HG02938 (cell line): ENCODE results near the gene TRMT1.

ENCODE experiments used
- ATAC-seq: cut with Tn5 transposase; IDR thresholded peaks from one replicate; pipeline ENCODE4 v1.9.1; 2021; ENCODE audit warnings: mild to moderate bottlenecking, moderate library complexity; ENCODE audit not compliant: unreplicated experiment

Gene TRMT1

GRCh38 chr19:13103581-13104359 is 12.8 kb downstream of the TRMT1 start:
- no peak for ATAC-seq

DNA sequence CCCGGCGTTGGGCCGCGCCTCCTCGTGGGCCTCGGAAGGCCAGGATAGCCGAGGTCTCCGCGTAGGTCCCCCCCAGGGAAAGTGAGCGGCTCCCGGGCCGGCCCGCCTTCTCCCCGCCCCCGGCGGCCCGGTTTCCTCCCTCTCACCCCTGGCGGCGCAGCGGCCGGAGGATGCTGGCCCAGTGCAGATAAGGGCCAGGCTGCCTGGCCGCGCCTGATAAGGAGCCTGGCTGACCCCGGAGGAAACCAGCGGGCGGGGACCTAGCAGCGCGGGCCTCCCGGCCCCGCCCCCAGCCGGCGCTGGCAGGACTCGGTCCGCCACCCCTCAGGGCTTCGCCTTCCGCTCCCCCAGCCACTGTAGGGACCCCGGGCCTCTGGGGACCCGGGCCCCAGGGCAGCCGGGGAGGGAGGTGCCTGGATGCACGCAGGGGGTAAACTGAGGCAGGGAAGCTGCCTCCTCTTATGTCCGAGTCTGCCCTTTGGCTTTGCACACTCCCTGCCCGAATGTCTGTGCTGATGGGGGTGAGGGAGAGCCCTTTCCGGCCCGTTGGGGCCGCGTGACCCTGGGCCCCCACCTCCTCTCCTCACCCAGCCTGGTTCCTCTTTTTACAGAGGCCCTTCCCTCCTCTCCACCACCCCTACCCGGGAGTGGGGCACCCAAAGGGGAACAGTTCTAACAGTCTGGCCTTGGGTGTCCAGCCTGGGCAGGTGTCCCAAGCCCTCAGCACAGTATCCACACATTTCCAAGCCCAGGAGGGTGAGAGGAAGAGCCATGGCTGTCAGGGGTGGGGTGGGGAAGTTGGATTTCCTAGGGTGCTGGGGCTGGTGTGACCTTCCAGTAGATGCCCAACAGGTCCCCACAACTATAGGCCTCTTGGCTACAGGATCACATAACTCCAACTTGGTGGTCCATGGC is 13.6 kb downstream of the TRMT1 start, which contains the start of gene LYL1:
TSS of gene LYL1 (minus strand) at position 193 of the 915 bp plus-strand sequence. CDS start 1,687 bp downstream, outside the sequence.
- ATAC-seq: no peak

DNA sequence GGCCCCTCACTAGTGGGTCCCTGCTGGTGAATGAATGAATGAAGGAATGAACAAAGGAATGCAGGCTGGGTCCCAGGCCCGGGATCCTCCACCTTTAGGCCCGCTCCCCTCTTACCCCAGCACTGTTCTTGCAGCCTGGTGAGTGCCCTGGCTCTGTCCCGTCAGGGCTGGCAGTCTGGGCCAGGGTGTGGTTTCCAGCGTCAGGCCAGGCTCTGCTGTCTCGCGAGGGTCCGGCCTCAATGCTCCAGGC is 14.2 kb downstream of the TRMT1 start:
- no peak for ATAC-seq

GRCh38 chr19:13101590-13102415 is 14.7 kb downstream of the TRMT1 start:
- ATAC-seq: no peak

DNA sequence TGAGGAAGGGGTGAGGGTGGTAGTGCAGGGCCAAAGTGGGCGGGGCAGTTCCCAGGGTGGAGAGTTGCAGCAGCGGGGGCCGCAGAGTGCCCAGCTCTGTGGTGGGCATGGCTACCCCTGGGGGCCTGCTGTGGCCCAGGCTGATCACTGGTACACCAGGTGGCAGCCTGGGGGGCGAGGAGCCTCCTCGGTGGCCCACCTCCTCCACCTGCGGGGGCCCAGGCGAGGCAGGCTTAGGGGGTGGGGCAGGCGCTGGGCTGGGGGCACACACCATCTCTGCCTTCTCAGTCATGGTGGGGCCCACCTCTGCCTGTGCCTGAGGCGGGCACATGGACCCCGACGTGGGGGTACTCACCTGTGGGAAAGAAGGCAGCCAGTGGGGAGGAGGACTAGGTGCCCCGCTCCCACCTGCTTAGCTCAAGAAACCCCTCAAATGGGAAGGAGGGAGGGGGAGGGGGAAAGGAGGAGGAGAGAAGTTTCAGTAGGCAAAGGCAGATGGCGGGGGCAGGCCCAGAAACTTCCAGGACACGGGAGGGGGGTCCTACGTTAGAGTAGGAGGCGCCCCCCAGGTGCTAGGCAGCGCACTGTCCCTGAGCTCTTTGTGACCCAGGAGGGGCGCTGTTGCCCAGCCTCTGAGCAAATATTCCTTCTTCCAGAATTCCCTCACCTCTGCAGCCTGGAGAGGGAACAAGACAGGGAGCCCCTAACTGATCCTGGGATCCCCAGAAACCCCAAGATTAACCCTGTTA is 15.5 kb downstream of the TRMT1 start:
- ATAC-seq: no peak

DNA sequence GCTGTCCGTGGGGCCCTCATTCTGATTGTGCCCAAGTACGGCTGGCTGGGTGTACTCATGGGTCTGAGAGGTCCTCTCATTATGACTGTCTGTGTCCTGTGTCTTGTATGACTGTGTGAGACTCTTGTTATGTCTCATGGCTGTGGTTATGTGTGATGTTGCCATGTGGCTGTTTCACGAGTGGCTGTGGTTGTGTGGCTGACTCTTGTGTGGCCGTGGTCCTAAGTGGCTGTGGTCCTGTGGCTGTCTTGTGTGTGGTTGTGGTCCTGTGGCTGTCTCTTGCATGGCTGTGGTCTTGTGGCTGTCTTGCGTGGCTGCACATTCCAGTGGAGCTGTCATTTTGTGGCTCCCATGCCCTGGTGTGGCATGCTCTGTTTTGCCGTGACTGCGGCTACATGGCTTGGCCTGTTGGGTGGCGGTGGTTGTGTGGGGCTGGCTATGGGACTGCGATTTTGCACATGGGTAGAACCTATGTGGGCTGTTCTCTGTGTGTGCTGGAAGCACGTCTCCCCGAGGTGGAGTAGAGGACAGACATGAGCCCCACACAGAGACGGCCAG is 16.4 kb downstream of the TRMT1 start:
- no peak for ATAC-seq

- no peak for ATAC-seq
Observed at GRCh38 chr19:13099073-13099999, 17.2 kb downstream of the TRMT1 start.

- ATAC-seq: no peak
Observed at GRCh38 chr19:13098277-13099072, 18.1 kb downstream of the TRMT1 start.

GRCh38 chr19:13097463-13098258 is 18.9 kb downstream of the TRMT1 start:
- no peak for ATAC-seq

GRCh38 chr19:13097033-13097462 is 19.5 kb downstream of the TRMT1 start:
- no peak for ATAC-seq

GRCh38 chr19:13095934-13096927 is 20.3 kb downstream of the TRMT1 start:
- no peak for ATAC-seq

DNA sequence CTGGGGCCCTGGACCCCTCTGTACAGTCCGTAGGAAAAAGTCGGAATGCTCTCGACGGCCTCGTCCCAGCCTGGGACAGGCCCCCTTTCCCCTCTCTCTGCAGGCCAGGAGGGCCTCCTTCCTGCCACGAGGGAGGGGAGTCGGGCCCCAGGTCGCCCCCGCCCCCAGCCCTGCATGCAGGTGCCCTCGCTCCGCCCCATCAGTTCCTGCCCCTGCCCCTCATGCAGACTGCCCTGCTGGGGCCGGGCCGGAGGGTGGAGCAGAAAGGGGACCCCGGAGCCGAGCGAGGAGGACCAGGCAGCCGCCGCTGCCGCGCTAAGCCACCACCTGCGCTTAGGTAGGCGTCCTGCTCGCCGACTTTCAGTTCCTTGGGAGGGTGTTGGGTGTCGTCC is 21.2 kb downstream of the TRMT1 start:
- no peak for ATAC-seq

- no peak for ATAC-seq
Observed at GRCh38 chr19:13094771-13095392, 21.7 kb downstream of the TRMT1 start.

GRCh38 chr19:13094106-13094504 is 22.4 kb downstream of the TRMT1 start:
- no peak for ATAC-seq

DNA sequence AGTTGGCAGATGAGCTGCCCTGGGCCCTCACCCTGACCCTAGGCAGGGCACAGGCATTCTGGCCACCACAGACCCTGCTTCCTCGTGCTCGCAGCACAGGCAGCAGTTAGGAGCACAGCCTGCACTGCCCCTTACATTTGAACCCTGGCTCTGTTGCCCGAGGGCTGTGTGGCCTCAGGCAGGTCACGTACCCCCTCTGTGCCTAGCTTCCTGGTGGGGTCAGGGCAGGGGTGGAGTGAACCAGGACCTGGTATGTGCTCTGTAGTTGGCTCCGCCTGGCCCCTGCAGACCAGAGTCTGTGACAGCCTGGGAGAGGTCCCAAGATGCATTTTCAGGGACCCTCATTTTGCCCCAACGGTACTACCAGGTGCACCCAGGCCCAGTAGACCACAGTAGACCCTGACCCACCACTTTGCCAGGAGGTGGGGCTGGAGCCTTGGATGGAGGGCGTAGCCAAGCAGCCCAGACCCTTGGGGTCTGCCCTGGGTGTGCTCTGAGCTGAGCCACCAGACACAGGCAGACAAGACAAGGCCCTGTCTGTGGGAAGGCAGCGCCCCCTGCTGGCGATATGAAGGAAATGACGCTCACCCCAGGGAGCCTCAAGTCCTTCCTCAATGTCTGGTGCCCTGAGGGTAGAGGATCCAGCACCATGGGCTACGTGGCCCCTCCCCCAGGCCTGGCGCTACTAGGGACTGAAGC is 23.0 kb downstream of the TRMT1 start:
- ATAC-seq: no peak
